Stimulated activated CD8-positive, alpha-beta memory T cell treated with anti-CD3 and anti-CD28 coated beads, Interleukin-7, amount 100 ng/mL, for 24 hours (primary cell): ENCODE measurements around the gene HSD3B7.

Experiments
- DNase-seq: peaks from one replicate; pipeline ENCODE4 v3.0.0-alpha.2; 2020; ENCODE audit warnings: low read depth

HSD3B7 gene

DNA sequence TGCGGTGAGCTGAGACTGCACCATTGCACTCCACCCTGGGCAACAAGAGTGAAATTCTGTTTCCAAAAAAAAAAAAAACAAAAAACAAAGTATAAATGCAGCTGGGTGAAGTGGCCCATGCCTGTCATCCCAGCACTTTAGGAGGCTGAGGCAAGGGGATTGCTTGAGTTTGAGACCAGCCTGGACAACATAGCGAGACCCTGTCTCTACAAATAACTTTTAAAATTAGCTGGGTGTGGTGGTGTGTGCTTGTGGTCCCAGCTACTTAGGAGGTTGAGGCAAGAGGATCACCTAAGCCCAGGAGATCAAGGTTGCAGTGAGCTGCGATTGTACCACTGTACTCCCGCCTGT, 38.2 kb downstream of the HSD3B7 start:
- no peak for DNase-seq

- DNase-seq, result no peak
These were observed 38.7 kb downstream of the HSD3B7 start for GRCh38 chr16:31023627-31024226.

- no peak for DNase-seq
These were observed 40.3 kb downstream of the HSD3B7 start for GRCh38 chr16:31025339-31025738.

DNA sequence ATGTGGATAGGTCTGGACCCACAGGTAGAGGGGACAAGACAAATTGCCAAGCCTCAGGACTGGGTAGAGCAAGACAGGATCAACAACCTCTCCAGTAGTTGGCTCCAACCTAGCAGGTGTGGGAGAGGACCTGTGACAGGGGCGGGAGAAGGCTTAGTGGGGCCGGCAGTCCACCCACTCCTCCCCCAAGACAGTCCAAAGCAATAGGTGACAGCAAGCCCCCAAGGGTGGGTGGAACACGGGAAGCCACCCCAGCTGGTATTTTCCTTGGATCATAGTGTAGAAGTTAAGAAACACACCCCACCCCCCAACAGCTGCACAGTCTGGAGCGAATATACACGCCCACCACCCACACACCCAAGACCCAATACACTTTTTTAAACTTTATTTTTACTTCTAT, 44.3 kb downstream of the HSD3B7 start:
- no peak for DNase-seq

DNA sequence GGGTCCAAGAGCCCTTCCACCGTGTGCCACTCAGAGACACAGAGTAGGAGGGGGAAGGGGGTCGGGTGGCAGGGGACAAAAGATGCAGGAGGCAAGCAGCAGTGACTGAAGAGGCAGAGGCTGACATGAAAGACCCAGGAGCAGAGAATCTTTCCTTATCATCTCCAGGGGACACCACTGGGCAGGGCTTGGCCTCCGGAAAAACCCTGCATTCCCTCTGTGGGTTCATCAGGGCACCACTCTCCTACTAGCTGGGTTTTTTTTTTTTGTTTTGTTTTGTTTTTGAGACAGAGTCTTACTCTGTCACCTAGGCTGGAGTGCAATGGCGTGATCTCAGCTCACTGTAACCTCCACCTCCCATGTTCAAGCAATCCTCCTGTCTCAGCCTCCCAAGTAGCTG, 46.3 kb downstream of the HSD3B7 start:
- DNase-seq, result no peak

DNA sequence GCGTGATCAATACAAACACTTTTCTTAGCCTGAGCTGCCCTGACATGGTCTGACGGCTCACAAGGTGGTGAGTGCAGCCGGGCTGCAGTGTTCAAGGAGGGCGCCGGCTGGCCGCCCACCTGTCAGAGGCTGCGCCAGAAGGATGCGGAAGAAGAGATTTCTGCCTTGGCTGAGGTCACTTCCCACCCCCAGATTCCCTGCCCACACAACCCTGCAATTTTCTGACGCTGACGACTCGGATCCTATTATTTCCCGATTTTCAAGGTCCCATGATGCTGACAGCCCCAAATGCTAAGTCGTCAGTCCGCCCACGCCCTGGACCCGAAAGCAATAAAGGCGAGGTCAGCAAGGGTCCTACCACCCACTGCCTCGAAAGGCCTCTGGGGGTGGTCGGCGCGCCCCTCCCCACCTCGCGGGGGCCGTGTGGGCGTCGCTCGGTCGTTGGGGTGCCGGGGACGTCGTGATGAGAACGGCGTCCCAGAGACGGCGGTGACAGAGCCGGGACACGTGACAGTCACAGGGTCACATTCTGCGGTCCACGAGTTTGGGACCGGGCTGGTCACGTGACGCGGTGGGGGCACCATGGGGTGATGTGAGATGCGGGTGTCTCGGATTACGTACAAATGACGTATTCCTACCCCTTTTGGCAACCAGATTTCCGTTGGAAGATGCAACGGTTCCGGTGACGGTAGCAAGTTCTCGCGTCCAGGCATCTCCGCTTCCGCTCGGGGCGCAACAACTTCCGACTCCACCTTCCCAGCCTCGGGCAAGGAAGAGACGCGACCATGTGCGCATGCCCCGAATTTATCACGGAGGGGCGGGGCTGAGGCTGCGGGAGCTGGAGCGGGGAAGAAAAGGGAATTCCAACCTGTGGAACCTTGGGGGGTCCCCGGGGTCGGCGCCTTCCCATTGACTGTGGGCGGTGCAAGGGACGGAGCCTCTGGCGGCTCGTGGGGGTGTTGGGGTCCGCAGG, 48.0 kb downstream of the HSD3B7 start, which contains the start of gene STX4:
Gene STX4, plus strand, starts transcription at position 823 of the 973 bp plus-strand sequence. CDS start 248 bp downstream, outside the sequence.
- DNase-seq, result peak; percentile 98

DNA sequence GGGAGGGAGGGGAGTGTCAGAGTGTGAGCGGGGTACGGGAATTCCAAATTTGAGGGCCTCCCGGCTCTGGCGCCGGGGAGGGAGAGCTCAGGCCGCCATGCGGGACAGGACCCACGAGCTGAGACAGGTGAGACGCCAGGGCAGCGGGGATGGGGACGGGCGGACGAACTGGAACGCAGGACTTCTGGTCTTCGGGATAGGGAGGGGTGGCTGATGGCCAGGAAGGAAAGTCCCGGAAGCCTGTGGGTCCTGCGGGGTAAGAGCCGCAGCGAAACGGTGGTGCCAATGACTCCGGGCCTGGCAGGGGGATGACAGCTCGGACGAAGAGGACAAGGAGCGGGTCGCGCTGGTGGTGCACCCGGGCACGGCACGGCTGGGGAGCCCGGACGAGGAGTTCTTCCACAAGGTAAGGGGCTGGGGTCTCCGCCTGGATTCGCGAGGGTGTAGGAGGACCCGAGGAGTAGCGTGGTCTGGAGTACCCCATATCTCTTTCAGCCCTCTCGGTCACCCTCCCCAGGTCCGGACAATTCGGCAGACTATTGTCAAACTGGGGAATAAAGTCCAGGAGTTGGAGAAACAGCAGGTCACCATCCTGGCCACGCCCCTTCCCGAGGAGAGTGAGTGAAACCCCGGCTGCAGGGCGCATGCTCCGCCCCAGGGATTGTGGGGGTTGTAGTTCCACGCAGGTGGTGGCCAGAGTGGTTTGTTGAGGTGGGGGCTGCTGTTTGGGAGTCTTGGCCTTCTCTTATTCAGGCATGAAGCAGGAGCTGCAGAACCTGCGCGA, 48.9 kb downstream of the HSD3B7 start:
- peak; percentile 79 for DNase-seq

GRCh38 chr16:31036691-31037090, 51.7 kb downstream of the HSD3B7 start:
- DNase-seq, result no peak
